Measurements from ENCODE around the gene USPL1.

DNA sequence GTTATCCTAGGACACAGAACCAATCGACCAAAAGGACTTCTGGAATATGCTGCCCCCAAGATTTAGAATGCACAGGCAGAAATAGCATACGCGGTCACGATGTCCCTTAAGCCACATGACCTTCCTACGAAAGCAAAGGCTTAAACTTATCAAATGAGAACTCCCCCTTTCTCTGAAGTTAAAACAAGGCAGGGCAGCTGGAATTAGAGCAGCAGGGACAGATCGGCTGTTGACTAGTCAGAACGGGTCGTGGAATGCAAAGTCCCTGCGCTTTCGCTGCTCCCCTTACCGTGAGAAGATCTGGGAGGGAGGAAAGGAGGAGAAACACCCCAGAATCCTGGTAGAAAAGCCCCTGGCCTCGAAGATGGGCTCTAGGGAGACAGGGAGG lies 799 bp upstream of the USPL1 start:
- TF ChIP-seq, protein P1, sequence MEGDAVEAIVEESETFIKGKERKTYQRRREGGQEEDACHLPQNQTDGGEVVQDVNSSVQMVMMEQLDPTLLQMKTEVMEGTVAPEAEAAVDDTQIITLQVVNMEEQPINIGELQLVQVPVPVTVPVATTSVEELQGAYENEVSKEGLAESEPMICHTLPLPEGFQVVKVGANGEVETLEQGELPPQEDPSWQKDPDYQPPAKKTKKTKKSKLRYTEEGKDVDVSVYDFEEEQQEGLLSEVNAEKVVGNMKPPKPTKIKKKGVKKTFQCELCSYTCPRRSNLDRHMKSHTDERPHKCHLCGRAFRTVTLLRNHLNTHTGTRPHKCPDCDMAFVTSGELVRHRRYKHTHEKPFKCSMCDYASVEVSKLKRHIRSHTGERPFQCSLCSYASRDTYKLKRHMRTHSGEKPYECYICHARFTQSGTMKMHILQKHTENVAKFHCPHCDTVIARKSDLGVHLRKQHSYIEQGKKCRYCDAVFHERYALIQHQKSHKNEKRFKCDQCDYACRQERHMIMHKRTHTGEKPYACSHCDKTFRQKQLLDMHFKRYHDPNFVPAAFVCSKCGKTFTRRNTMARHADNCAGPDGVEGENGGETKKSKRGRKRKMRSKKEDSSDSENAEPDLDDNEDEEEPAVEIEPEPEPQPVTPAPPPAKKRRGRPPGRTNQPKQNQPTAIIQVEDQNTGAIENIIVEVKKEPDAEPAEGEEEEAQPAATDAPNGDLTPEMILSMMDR (conservative IDR thresholded peaks at IDR 0.05; ENCODE audit: low read depth, low read length), result no peak
- TF ChIP-seq EZH2 (IDR thresholded peaks at IDR 0.05; ENCODE audit: low read length, unreplicated experiment) (no peak), EZH2phosphoT487 (IDR thresholded peaks at IDR 0.05; ENCODE audit: borderline replicate concordance, low read length) (no peak)
